Ovary (tissue), 9 donors: Measurements from ENCODE around the gene SCLT1. TPM values are rescaled to one million over a fixed set of nuclear protein-coding genes. Genes with fewer than 3 reads are reported as not detected.

Source experiments
- DNase-seq, 5 donors: peaks; one replicate each; pipeline ENCODE4 v3.0.0-alpha.2; 2019 to 2020
- H3K27ac ChIP-seq, 2 donors: fragments of 200-600 bp; one replicate each; pipeline versions ENCODE4 v1.5.1 to v1.8.0; 2019 to 2022
- H3K27me3 ChIP-seq: fragments of 200-600 bp; one replicate; pipeline ENCODE4 v1.8.0; 2022
- H3K36me3 ChIP-seq: fragments of 200-600 bp; sonication (generic); one replicate; pipeline ENCODE4 v1.5.1; 2019
- H3K4me1 ChIP-seq: one replicate; pipeline ENCODE4 v1.8.1; 2013; ENCODE audit warnings: mild to moderate bottlenecking, moderate library complexity; ENCODE audit not compliant: insufficient read depth
- H3K4me3 ChIP-seq: fragments of 200-600 bp; sonication (generic); one replicate; pipeline ENCODE4 v1.5.1; 2017
- H3K9me3 ChIP-seq, 2 donors: fragments of 200-600 bp in 1 of 2; sonication (generic) in 1 of 2; one replicate each; pipeline versions ENCODE4 v1.5.1 to v1.8.1; 2013 to 2019; ENCODE audit warnings: mild to moderate bottlenecking in 1 of 2, moderate library complexity in 1 of 2
- CTCF ChIP-seq, 3 donors: fragments of 450-650 bp in 2 of 3; fragments of 200-600 bp in 1 of 3; IDR thresholded peaks; one replicate each; pipeline versions ENCODE4 v1.5.1 to v1.8.0; 2016 to 2022; ENCODE audit warnings: antibody characterized with exemption in 3 of 3, mild to moderate bottlenecking in 1 of 3
- EP300 ChIP-seq: sonication (generic); formaldehyde crosslinking; IDR thresholded peaks from one replicate; pipeline ENCODE4 v1.6.1; 2017; ENCODE audit warnings: antibody characterized with exemption
- POLR2A ChIP-seq: fragments of 450-650 bp; IDR thresholded peaks from one replicate; pipeline ENCODE4 v1.6.1; 2017; ENCODE audit warnings: antibody characterized with exemption, mild to moderate bottlenecking, moderate library complexity
- WGBS, 3 donors: extraction: QIAGEN DNeasy Blood & Tissue Kit in 1 of 3; methylation state at CpG; one replicate each; pipeline versions ENCODE4 v1.1.5 to v1.1.7; 2013 to 2017; 5-methylcytosine and 5-hydroxymethylcytosine counted together
- intact Hi-C, 4 donors: fragments of 100-400 bp; cut with DNase I; formaldehyde crosslinking; loops; one replicate each; pipeline versions ENCODE4 v1.11.0 to v1.15.1; 2022 to 2023
- polyA plus RNA-seq, 2 donors: library from polyadenylated mRNA; stranded (reverse); fragments of 200-250 nt in 1 of 2; fragments of 350-450 nt in 1 of 2; fragmentation: Illumina TruSeq in 1 of 2; extraction: RNeasy Lipid Tissue Mini Kit (QIAGEN cat#74804) in 1 of 2; gene quantifications; one replicate each; pipeline ENCODE4 v1.2.3, GENCODE V29; 2013 to 2014
- total RNA-seq, 7 donors: library from RNA; depleted of rRNA in 2 of 7; stranded (reverse); fragments of >200 nt in 2 of 7; fragmentation: NEBNext Ultra II Directional in 3 of 7; extraction: Animal tissue kit (Norgen Biotek cat#: 25700) in 3 of 7; gene quantifications; one replicate each; pipeline versions ENCODE4 v1.1.0 to v1.2.4, GENCODE V29; 2016 to 2023
- donor health status: DM: no; HTN: no; CAD: no; lungs with moderate emphysema.
- donor health status: DM: no; HTN: no; CAD: no.
- donor health status: Bipolar disorder and iron deficiency.
- donor health status: DM: yes; HTN: yes; CAD: no.
- donor health status: DM: no; HTN: no; CAD: no.
- donor health status: DM: yes; HTN: yes; CAD: no.

Gene SCLT1
- total and polyA plus RNA-seq, 9 donors, result 4.5 to 24.0 (median 15.3) TPM

DNA sequence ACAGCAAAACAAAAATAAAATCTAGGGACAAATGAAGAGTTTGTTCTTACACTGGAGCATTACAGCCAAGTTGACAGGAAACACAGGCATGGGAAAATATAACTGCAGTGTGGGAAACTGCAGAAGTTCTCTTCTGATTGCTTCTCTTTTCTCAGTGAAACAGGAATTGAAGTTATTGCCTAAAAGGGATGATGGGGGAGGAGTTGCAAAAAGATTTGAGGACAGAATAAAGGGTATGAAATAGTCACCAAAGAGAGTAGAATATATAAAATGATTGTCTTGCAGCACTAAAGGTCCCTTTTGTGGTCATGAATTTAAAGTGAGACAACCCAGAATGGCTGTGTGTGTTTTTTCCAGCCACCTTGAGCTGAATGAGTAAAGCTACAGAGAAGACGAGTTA, 180.1 kb downstream of the SCLT1 start:
- H3K4me1 ChIP-seq, result no peaks in the 10 kb centered on the region
- WGBS, 3 donors, result 47 to 78% (median 67%) methylated on average over 1 of the region's 1 CpG
- intact Hi-C loops, result loop anchor here in 1 of 4 donors (10.0 kb wide), 1 partner anchor 1818 kb away; no protein-coding TSS in a partner anchor
- DNase-seq, result no peak
- H3K4me3 ChIP-seq, result no peak overlapping the region
- H3K27me3 ChIP-seq, result no peaks in the 10 kb centered on the region
- no peak overlapping the region for H3K27ac ChIP-seq
- H3K9me3 ChIP-seq, result no peaks in the 10 kb centered on the region
- no peak for TF ChIP-seq POLR2A
- TF ChIP-seq EP300, result no peak
- no peaks in the 10 kb centered on the region for H3K36me3 ChIP-seq

DNA sequence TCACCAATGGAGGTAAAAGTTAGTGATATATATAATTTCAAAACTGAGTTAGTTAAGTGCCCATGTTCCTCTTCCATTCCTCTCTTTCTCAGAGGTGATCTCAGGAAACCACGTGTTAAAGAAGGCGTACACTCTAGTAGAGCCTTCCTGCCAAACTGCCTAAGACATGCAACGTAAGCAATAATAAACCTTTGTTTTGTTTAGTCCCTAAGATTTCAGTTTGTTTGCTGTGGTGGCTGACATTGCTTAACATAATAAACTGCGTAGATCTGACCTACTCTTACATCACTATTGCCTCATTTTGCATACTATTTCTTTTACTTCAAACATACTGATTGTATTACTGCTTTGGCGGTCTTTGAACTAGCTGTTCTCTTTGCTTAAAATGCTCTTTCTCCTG, 184.6 kb downstream of the SCLT1 start:
- no peak for DNase-seq
- H3K4me3 ChIP-seq, result no peak overlapping the region
- no peaks in the 10 kb centered on the region for H3K4me1 ChIP-seq
- H3K9me3 ChIP-seq, result no peaks in the 10 kb centered on the region
- TF ChIP-seq CTCF (IDR thresholded peaks at IDR 0.05), result no peak
- no peak for TF ChIP-seq EP300
- no peak for TF ChIP-seq POLR2A
- H3K36me3 ChIP-seq, result no peaks in the 10 kb centered on the region
- no peaks in the 10 kb centered on the region for H3K27me3 ChIP-seq
- H3K27ac ChIP-seq, result no peak overlapping the region
- intact Hi-C loops, result no loop called here
- 87% methylated on average over 5 of the region's 5 CpGs for WGBS, 3 donors

GRCh38 chr4:128907981-128908380, 185.4 kb downstream of the SCLT1 start:
- DNase-seq, result no peak
- no peak for TF ChIP-seq POLR2A
- no peak for TF ChIP-seq EP300
- TF ChIP-seq CTCF (IDR thresholded peaks at IDR 0.05), result no peak
- Histone ChIP-seq H3K27me3 (no peaks in the 10 kb centered on the region), H3K4me3 (no peak overlapping the region), H3K4me1 (no peaks in the 10 kb centered on the region), H3K9me3 (no peaks in the 10 kb centered on the region), H3K27ac (no peak overlapping the region), H3K36me3 (no peaks in the 10 kb centered on the region)
- 90 to 96% (median 92%) methylated on average over 2 of the region's 2 CpGs for WGBS, 3 donors
- intact Hi-C loops, result no loop called here

DNA sequence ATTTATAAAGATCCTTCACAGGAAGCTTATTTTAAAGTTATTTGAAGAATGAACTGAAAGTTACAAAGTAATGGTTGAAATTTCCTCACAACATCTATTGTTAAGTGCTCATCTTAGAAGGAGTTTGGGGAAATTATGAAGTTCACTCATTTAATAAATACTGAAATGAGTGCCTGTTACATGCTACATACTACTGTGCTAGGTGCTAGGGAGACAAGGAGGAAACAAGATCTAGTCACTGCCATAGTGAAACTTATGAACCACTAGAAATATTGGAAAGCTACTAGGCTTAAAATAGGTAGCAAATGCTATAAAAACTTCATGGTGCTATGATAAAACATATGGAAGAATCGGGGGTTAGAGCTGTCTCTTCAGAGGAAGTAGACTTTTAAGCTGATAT, 186.8 kb downstream of the SCLT1 start:
- Histone ChIP-seq H3K27ac (no peak overlapping the region), H3K27me3 (no peaks in the 10 kb centered on the region), H3K36me3 (no peaks in the 10 kb centered on the region), H3K4me3 (no peak overlapping the region), H3K9me3 (no peaks in the 10 kb centered on the region), H3K4me1 (no peaks in the 10 kb centered on the region)
- intact Hi-C loops, result no loop called here
- TF ChIP-seq EP300 (no peak), POLR2A (no peak), CTCF (IDR thresholded peaks at IDR 0.05) (no peak)
- no peak for DNase-seq
- 57 to 66% (median 66%) methylated on average over 1 of the region's 1 CpG for WGBS, 3 donors

DNA sequence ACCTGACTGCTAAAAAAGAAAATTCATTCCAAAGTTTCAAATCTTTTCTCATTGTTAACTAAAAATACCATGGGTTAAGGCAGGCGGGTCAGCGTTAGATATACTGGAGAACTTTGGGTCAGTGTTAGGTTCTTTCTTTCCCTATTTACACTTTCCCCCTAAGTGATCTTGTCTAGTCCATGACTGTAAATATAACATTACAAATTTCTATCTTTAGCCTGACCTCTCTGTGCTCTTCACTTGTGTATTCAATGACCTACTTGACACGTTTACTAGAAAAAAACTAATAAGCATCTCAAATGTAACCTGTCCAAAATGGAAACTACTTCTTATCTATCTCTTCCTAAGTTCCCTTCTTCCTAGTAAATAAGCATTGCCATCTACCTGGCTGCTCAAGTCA, 188.5 kb downstream of the SCLT1 start:
- Histone ChIP-seq H3K4me1 (no peaks in the 10 kb centered on the region), H3K27me3 (no peaks in the 10 kb centered on the region), H3K36me3 (no peaks in the 10 kb centered on the region), H3K4me3 (no peak overlapping the region), H3K27ac (no peak overlapping the region), H3K9me3 (no peaks in the 10 kb centered on the region)
- DNase-seq, result no peak
- WGBS, 3 donors, result 91 to 94% (median 93%) methylated on average over 3 of the region's 3 CpGs
- TF ChIP-seq POLR2A (no peak), EP300 (no peak), CTCF (IDR thresholded peaks at IDR 0.05) (no peak)
- intact Hi-C loops, result no loop called here
